ENCODE measurements around the gene DTD1. TPM values are rescaled to one million over a fixed set of nuclear protein-coding genes. Genes with fewer than 3 reads are reported as not detected.

Gene DTD1
- total and polyA plus RNA-seq, 2 experiments from 2014 or later: 73.3 to 77.7 TPM

GRCh38 chr20:18580012-18580411 lies 7.8 kb upstream of the DTD1 start:
- no peaks in the 10 kb centered on the region for H3K9me3 ChIP-seq (ENCODE audit: low read depth)
- 61 to 68% methylated on average over 4 of the region's 4 CpGs for WGBS, 2 experiments (ENCODE audit: low coverage in 1 of 2, low lambda C conversion rate in 2 of 2, missing lambda C conversion rate in 2 of 2)
- H3K36me3 ChIP-seq (ENCODE audit: low read depth): no peaks in the 10 kb centered on the region
- TF ChIP-seq EZH2phosphoT487 (IDR thresholded peaks at IDR 0.05; ENCODE audit: insufficient read depth, low read depth) (no peak), EZH2 (IDR thresholded peaks at IDR 0.05; ENCODE audit: insufficient read depth, poor library complexity, severe bottlenecking) (no peak)
- H2AFZ ChIP-seq: no peak overlapping the region
- H3K4me1 ChIP-seq (ENCODE audit: insufficient read depth): no peaks in the 10 kb centered on the region
- no peaks in the 10 kb centered on the region for H3K79me2 ChIP-seq (ENCODE audit: insufficient read depth)
- H3K9me2 ChIP-seq (ENCODE audit: insufficient read depth): no peaks in the 10 kb centered on the region
- H3K27me3 ChIP-seq (replicated peaks; ENCODE audit: insufficient read depth): no peaks in the 10 kb centered on the region
- in situ Hi-C loops (cut with MboI): no loop called here
- H3F3A ChIP-seq (ENCODE audit: insufficient read depth): no peaks in the 10 kb centered on the region
- H3K4me2 ChIP-seq (ENCODE audit: unreplicated experiment): no peak overlapping the region
- DNase-seq: no peak
- H4K20me1 ChIP-seq (ENCODE audit: insufficient read depth): no peaks in the 10 kb centered on the region
- H3K9ac ChIP-seq: no peak overlapping the region
- H3K27ac ChIP-seq: no peak overlapping the region
- no peak overlapping the region for H3K4me3 ChIP-seq

- Histone ChIP-seq H3K27me3 (replicated peaks; ENCODE audit: insufficient read depth) (no peaks in the 10 kb centered on the region), H3K79me2 (ENCODE audit: insufficient read depth) (peaks cover 18% of the 10 kb centered on the region), H3K36me3 (ENCODE audit: low read depth) (no peaks in the 10 kb centered on the region), H3K9me2 (ENCODE audit: insufficient read depth) (no peaks in the 10 kb centered on the region), H4K20me1 (ENCODE audit: insufficient read depth) (no peaks in the 10 kb centered on the region), H2AFZ (peak overlapping the region; percentile 55), H3K27ac (peak overlapping the region; percentile 36), H3K9me3 (ENCODE audit: low read depth) (no peaks in the 10 kb centered on the region), H3K4me3 (no peak overlapping the region), H3K4me2 (ENCODE audit: unreplicated experiment) (no peak overlapping the region), H3F3A (ENCODE audit: insufficient read depth) (no peaks in the 10 kb centered on the region), H3K4me1 (ENCODE audit: insufficient read depth) (no peaks in the 10 kb centered on the region), H3K9ac (no peak overlapping the region)
- DNase-seq: peak; percentile 74
- TF ChIP-seq EZH2 (IDR thresholded peaks at IDR 0.05; ENCODE audit: insufficient read depth, poor library complexity, severe bottlenecking): no peak
- no peak for TF ChIP-seq EZH2phosphoT487 (IDR thresholded peaks at IDR 0.05; ENCODE audit: insufficient read depth, low read depth)
- in situ Hi-C loops (cut with MboI): no loop called here
- 74 to 75% methylated on average over 2 of the region's 2 CpGs for WGBS, 2 experiments (ENCODE audit: low coverage in 1 of 2, low lambda C conversion rate in 2 of 2, missing lambda C conversion rate in 2 of 2)
Measured at GRCh38 chr20:18585134-18585533, 2.7 kb upstream of the DTD1 start.

GRCh38 chr20:18588574-18588933 lies 700 bp downstream of the DTD1 start:
- Histone ChIP-seq H3K79me2 (ENCODE audit: insufficient read depth) (peaks cover 49% of the 10 kb centered on the region), H3K9me3 (ENCODE audit: low read depth) (no peaks in the 10 kb centered on the region), H3K9ac (peak overlapping the region; percentile 90), H3K36me3 (ENCODE audit: low read depth) (no peaks in the 10 kb centered on the region), H3K27ac (peak overlapping the region; percentile 66), H3K4me1 (ENCODE audit: insufficient read depth) (no peaks in the 10 kb centered on the region), H3K4me3 (peak overlapping the region; percentile 84), H3K9me2 (ENCODE audit: insufficient read depth) (no peaks in the 10 kb centered on the region), H3K27me3 (replicated peaks; ENCODE audit: insufficient read depth) (no peaks in the 10 kb centered on the region), H4K20me1 (ENCODE audit: insufficient read depth) (no peaks in the 10 kb centered on the region), H3F3A (ENCODE audit: insufficient read depth) (no peaks in the 10 kb centered on the region), H3K4me2 (ENCODE audit: unreplicated experiment) (peak overlapping the region; percentile 91), H2AFZ (peak overlapping the region; percentile 78)
- in situ Hi-C loops (cut with MboI): no loop called here
- no peak for TF ChIP-seq EZH2phosphoT487 (IDR thresholded peaks at IDR 0.05; ENCODE audit: insufficient read depth, low read depth)
- no peak for TF ChIP-seq EZH2 (IDR thresholded peaks at IDR 0.05; ENCODE audit: insufficient read depth, poor library complexity, severe bottlenecking)
- DNase-seq: no peak
- WGBS, 2 experiments (ENCODE audit: low coverage in 1 of 2, low lambda C conversion rate in 2 of 2, missing lambda C conversion rate in 2 of 2): 1 to 2% methylated on average over 18 of the region's 18 CpGs

GRCh38 chr20:18589941-18590674 lies 2.3 kb downstream of the DTD1 start:
- in situ Hi-C loops (cut with MboI): no loop called here
- Histone ChIP-seq H3K9ac (no peak overlapping the region), H3K27ac (no peak overlapping the region), H3K9me3 (ENCODE audit: low read depth) (no peaks in the 10 kb centered on the region), H3K79me2 (ENCODE audit: insufficient read depth) (peaks cover 57% of the 10 kb centered on the region), H4K20me1 (ENCODE audit: insufficient read depth) (no peaks in the 10 kb centered on the region), H2AFZ (no peak overlapping the region), H3K27me3 (replicated peaks; ENCODE audit: insufficient read depth) (no peaks in the 10 kb centered on the region), H3K4me2 (ENCODE audit: unreplicated experiment) (no peak overlapping the region), H3F3A (ENCODE audit: insufficient read depth) (no peaks in the 10 kb centered on the region), H3K9me2 (ENCODE audit: insufficient read depth) (no peaks in the 10 kb centered on the region), H3K4me3 (no peak overlapping the region; the same call in 1 of the 2 replicates), H3K4me1 (ENCODE audit: insufficient read depth) (no peaks in the 10 kb centered on the region), H3K36me3 (ENCODE audit: low read depth) (no peaks in the 10 kb centered on the region)
- DNase-seq: peak; percentile 3
- no peak for TF ChIP-seq EZH2phosphoT487 (IDR thresholded peaks at IDR 0.05; ENCODE audit: insufficient read depth, low read depth)
- no peak for TF ChIP-seq EZH2 (IDR thresholded peaks at IDR 0.05; ENCODE audit: insufficient read depth, poor library complexity, severe bottlenecking)
- WGBS, 2 experiments (ENCODE audit: low coverage in 1 of 2, low lambda C conversion rate in 2 of 2, missing lambda C conversion rate in 2 of 2): 81 to 82% methylated on average over 8 of the region's 8 CpGs
